Measurements from ENCODE around the gene RB1. TPM values are rescaled to one million over a fixed set of nuclear protein-coding genes. Genes with fewer than 3 reads are reported as not detected.
A peak's percentile ranks its signal among the peaks of the same experiment; 100 is the strongest.

Gene RB1
- polyA plus RNA-seq, 2 of the 4 experiments (the other 2 are of a cell fraction) = 17.7 to 22.2 TPM

DNA sequence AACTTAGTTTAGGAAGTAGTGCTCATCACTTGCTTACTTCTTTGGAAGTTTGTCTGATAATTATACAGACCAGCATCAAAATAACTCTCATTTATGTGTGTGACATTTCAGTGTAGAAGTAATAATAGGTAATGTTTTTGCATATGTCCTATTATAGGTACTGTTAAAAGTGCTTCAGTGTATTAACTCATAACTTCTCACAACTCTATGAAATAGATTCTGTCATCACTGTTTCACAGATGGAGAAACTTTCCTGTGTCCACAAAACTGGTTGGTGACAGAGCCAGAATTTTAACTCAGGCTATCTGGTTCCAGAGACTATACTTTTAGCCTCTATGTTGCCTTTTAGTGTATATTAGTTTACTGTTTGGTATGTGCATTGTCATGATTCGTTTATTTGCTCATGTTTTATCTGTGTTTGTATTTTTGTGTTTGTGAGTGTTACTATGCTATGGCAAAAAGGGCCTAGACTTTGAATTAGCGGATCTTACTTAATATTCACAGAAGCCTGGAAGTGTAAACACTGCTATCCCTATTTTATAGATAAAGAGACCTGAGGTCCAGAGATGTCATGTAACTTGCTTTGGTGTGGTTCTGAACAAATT lies 96.6 kb downstream of the RB1 start:
- Histone ChIP-seq H3K4me3 (no peak overlapping the region), H3K27ac (peak overlapping the region; percentile 8 to 44; a peak in 3 of 6 replicates), H3K9me3 (peaks cover 7% of the 10 kb centered on the region; the same call in 2 of the 3 replicates), H3K4me2 (peak overlapping the region; percentile 64), H3K4me1 (peaks cover 39% of the 10 kb centered on the region)
- no peak for DNase-seq (ENCODE audit: low read depth in 1 of 2, low spot score in 1 of 2)
- peak; percentile 30 to 72; a peak in 3 of 6 replicates for ATAC-seq
- CTCF ChIA-PET = no interaction called here
- POLR2A ChIA-PET = no interaction called here
- 25% methylated on average over 2 of the region's 2 CpGs for WGBS (ENCODE audit: missing lambda C conversion rate)
- TF ChIP-seq, protein P1, sequence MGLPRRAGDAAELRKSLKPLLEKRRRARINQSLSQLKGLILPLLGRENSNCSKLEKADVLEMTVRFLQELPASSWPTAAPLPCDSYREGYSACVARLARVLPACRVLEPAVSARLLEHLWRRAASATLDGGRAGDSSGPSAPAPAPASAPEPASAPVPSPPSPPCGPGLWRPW (IDR thresholded peaks at IDR 0.05) = no peak
- no peak for TF ChIP-seq SMC3 (IDR thresholded peaks at IDR 0.05)
- TF ChIP-seq TFCP2L1 (CRISPR knock-in tag; IDR thresholded peaks at IDR 0.05) = no peak
- TF ChIP-seq, protein P2, sequence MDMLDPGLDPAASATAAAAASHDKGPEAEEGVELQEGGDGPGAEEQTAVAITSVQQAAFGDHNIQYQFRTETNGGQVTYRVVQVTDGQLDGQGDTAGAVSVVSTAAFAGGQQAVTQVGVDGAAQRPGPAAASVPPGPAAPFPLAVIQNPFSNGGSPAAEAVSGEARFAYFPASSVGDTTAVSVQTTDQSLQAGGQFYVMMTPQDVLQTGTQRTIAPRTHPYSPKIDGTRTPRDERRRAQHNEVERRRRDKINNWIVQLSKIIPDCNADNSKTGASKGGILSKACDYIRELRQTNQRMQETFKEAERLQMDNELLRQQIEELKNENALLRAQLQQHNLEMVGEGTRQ (IDR thresholded peaks at IDR 0.05) = no peak
- TF ChIP-seq ESRRA (IDR thresholded peaks at IDR 0.05; ENCODE audit: borderline replicate concordance, low read length) = no peak
- TF ChIP-seq HDAC2 (IDR thresholded peaks at IDR 0.05) = no peak
- TF ChIP-seq ZNF302 (CRISPR knock-in tag; IDR thresholded peaks at IDR 0.05) = no peak
- TF ChIP-seq, protein P3, sequence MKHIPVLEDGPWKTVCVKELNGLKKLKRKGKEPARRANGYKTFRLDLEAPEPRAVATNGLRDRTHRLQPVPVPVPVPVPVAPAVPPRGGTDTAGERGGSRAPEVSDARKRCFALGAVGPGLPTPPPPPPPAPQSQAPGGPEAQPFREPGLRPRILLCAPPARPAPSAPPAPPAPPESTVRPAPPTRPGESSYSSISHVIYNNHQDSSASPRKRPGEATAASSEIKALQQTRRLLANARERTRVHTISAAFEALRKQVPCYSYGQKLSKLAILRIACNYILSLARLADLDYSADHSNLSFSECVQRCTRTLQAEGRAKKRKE (CRISPR knock-in tag; IDR thresholded peaks at IDR 0.05; ENCODE audit: low read depth) = no peak
- TF ChIP-seq FOSB (CRISPR knock-in tag; IDR thresholded peaks at IDR 0.05) = no peak
- FAIRE-seq = no peak

DNA sequence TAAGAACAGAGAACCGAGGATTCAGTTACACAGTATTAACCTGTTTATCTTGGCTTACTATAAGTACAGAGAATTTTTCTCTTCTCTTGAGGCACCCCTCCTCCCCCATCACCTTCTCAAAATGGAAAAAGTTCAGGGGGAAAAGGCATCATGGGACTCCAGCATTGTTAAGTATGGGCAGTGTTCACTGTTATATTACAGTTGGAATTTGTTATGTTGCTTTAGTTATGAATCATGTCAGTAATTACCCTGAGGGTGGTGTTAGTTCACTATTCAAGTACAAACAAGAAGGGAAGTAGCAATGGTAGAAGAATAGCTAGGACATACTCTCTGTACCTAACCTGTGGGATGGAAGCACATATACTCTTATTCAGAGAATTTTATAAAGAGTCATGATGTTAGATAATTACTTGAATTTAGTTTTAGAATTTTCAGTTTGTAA lies 97.3 kb downstream of the RB1 start:
- DNase-seq (ENCODE audit: low read depth in 1 of 2, low spot score in 1 of 2) (peak in 1 of 2 experiments; percentile 47), ATAC-seq (peak; percentile 30 to 79; a peak in 3 of 6 replicates), FAIRE-seq (no peak)
- H3K4me1 ChIP-seq = peaks cover 39% of the 10 kb centered on the region
- H3K4me3 ChIP-seq = no peak overlapping the region
- H3K4me2 ChIP-seq = peak overlapping the region; percentile 64
- TF ChIP-seq MYC (IDR thresholded peaks at IDR 0.05; ENCODE audit: borderline replicate concordance, low read length) (no peak), TP53 (CRISPR knock-in tag; IDR thresholded peaks at IDR 0.05) (no peak), FOSL2 (IDR thresholded peaks at IDR 0.05) (no peak), FOSL2 (CRISPR knock-in tag; IDR thresholded peaks at IDR 0.05) (peak; percentile 37), JUN (IDR thresholded peaks at IDR 0.05) (no peak), RAD21 (conservative IDR thresholded peaks at IDR 0.05 in 1 of 2, IDR thresholded peaks at IDR 0.05 in 1 of 2) (0 out of 5 replicates have a peak, but pooled peaks of 1 of the 2 experiments have one; percentile 11), PHF8 (IDR thresholded peaks at IDR 0.05; ENCODE audit: borderline replicate concordance, low read depth) (no peak), NFE2L2 (conservative IDR thresholded peaks at IDR 0.05; ENCODE audit: low read length) (no peak)
- 0% methylated on average over 1 of the region's 1 CpG for WGBS (ENCODE audit: missing lambda C conversion rate)
- H3K9me3 ChIP-seq = peaks cover 3% of the 10 kb centered on the region; the same call in 2 of the 3 replicates
- H3K27ac ChIP-seq = peak overlapping the region in 1 of 2 experiments; percentile 44; a peak in 2 of 6 replicates
- POLR2A ChIA-PET = no interaction called here
- CTCF ChIA-PET = no interaction called here

DNA sequence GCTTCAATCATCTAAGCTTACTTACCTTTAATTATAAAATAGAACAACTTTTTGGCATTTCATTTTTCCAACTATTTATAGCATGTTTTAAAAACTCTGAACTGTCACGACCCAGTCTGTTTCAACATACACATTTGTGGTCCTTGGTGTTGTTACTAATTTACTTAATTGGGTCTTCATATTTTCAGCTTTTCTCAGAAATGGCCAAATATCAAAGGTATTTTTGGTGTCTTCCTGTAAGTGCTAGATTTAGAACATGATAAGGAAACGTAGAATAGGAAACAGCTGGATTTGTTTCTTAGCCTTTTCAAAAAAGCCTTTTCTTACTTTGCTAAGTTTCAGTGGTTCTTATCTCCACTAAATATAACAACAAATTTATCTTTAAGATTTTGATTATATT lies 97.9 kb downstream of the RB1 start:
- no peak for FAIRE-seq
- no peaks in the 10 kb centered on the region for H3K9me3 ChIP-seq
- CTCF ChIA-PET = no interaction called here
- H3K4me1 ChIP-seq = peaks cover 39% of the 10 kb centered on the region
- H3K27ac ChIP-seq = no peak overlapping the region; a peak in 1 of 6 replicates
- H3K4me3 ChIP-seq = no peak overlapping the region
- POLR2A ChIA-PET = no interaction called here
- peak overlapping the region; percentile 64; the same call in 2 of the 3 replicates for H3K4me2 ChIP-seq
- no peak for ATAC-seq
- no peak for TF ChIP-seq MAFK (IDR thresholded peaks at IDR 0.05; ENCODE audit: partially characterized antibody)
- TF ChIP-seq, protein P4, sequence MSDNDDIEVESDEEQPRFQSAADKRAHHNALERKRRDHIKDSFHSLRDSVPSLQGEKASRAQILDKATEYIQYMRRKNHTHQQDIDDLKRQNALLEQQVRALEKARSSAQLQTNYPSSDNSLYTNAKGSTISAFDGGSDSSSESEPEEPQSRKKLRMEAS (IDR thresholded peaks at IDR 0.05) = no peak
- DNase-seq (ENCODE audit: low read depth in 1 of 2, low spot score in 1 of 2) = no peak
- WGBS (ENCODE audit: missing lambda C conversion rate) = 60% methylated on average over 2 of the region's 2 CpGs

Measured in A549 (cell line).